ENCODE measurements around the gene LRRC71. TPM values are rescaled to one million over a fixed set of nuclear protein-coding genes. Genes with fewer than 3 reads are reported as not detected.
A peak's percentile ranks its signal among the peaks of the same experiment; 100 is the strongest.

LRRC71 gene
- total RNA-seq, 3 donors from 2014 or later = not detected

DNA sequence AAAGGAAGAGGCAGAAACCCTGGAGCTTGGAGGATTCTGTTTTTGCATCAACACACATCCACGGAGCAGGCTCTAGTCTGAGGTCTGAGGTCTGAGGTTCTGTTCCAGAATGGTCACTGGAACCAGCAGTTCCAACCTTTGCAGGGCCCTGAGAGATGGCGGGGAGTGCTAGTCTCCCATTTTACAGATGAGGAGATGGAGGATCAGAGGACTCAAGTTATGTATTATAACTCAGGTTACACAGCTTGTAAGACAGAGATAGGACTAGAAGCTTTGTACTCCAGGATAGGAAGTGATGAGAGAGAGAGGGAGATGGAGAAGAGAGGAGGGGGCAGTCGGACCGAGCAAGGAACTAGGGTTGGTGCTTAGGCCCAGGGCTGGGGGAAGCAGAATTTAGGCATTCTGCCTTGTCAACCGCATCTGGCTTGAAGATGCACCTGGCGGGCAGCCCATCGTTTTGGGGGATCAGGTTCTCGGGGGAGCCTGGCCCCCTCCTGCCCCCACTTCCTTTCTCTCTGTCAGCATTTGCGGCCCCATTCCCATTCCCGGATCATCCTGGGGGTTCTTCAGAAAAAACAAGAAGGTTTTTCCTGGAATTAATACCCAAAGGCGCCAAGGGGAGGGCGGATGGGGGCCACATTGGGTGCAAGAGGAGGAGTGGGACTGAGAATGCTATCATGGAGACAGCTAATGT, 21.3 kb upstream of the LRRC71 start:
- H3K27ac ChIP-seq = peak overlapping the region; percentile 68 to 97
- no peak for DNase-seq (ENCODE audit: low spot score in 2 of 2)
- H3K27me3 ChIP-seq = no peaks in the 10 kb centered on the region
- intact Hi-C loops (cut with DNase I; ENCODE audit: low total_unique reads) = no loop called here
- H3K36me3 ChIP-seq = no peaks in the 10 kb centered on the region
- H3K4me1 ChIP-seq = peaks cover 0 to 17% of the 10 kb centered on the region in 2 donors
- TF ChIP-seq POLR2AphosphoS5 (IDR thresholded peaks at IDR 0.05) (no peak), POLR2A (IDR thresholded peaks at IDR 0.05) (no peak)
- TF ChIP-seq, protein P1, sequence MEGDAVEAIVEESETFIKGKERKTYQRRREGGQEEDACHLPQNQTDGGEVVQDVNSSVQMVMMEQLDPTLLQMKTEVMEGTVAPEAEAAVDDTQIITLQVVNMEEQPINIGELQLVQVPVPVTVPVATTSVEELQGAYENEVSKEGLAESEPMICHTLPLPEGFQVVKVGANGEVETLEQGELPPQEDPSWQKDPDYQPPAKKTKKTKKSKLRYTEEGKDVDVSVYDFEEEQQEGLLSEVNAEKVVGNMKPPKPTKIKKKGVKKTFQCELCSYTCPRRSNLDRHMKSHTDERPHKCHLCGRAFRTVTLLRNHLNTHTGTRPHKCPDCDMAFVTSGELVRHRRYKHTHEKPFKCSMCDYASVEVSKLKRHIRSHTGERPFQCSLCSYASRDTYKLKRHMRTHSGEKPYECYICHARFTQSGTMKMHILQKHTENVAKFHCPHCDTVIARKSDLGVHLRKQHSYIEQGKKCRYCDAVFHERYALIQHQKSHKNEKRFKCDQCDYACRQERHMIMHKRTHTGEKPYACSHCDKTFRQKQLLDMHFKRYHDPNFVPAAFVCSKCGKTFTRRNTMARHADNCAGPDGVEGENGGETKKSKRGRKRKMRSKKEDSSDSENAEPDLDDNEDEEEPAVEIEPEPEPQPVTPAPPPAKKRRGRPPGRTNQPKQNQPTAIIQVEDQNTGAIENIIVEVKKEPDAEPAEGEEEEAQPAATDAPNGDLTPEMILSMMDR (IDR thresholded peaks at IDR 0.05) = no peak
- no peak overlapping the region for H3K4me3 ChIP-seq
- H3K9me3 ChIP-seq = no peaks in the 10 kb centered on the region

DNA sequence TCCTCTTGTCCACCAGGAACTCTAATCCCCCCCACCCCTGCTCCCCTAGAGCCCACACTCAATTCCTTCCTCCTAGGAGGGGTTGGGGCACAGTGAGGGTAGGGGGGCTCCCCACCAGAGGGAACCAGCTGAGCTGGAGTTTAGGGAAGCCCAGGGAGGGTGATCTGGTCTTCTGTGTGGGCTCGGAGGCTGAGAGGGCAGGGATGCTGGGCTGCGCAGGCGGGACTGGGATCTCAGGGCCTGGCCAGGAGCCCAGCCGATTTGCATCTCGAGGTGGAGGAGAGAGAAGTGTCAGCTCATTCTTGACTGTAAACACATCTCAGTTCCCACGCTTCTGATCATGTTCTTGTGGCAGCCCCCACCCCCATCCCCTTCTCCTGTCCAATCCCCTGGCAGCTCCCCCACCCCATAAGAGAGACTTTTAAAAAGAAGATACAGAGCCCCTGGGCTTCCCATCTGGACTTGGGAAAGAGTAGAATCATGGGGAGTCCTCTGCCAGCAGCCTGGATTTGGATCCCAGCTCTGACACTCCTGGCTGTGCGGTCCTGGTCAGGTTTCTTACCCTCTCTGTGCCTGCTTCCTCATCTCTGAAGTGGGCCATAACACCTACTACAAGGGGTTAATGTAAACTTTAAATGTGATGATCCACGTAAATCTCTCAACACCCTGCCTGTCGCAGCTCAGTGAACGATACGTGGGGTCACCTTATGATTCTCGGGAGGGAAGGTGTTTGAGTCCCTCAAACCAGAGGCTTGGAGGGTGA, 20.3 kb upstream of the LRRC71 start:
- Histone ChIP-seq H3K4me3 (peak overlapping the region in 1 of 3 donors; percentile 30), H3K36me3 (no peaks in the 10 kb centered on the region), H3K27me3 (no peaks in the 10 kb centered on the region), H3K9me3 (no peaks in the 10 kb centered on the region), H3K4me1 (peaks cover 0 to 17% of the 10 kb centered on the region in 2 donors), H3K27ac (peak overlapping the region; percentile 13 to 97)
- no peak for TF ChIP-seq POLR2A (IDR thresholded peaks at IDR 0.05)
- TF ChIP-seq, protein P1 (IDR thresholded peaks at IDR 0.05) = no peak
- no peak for TF ChIP-seq POLR2AphosphoS5 (IDR thresholded peaks at IDR 0.05)
- DNase-seq (ENCODE audit: low spot score in 2 of 2) = no peak
- intact Hi-C loops (cut with DNase I; ENCODE audit: low total_unique reads) = no loop called here

DNA sequence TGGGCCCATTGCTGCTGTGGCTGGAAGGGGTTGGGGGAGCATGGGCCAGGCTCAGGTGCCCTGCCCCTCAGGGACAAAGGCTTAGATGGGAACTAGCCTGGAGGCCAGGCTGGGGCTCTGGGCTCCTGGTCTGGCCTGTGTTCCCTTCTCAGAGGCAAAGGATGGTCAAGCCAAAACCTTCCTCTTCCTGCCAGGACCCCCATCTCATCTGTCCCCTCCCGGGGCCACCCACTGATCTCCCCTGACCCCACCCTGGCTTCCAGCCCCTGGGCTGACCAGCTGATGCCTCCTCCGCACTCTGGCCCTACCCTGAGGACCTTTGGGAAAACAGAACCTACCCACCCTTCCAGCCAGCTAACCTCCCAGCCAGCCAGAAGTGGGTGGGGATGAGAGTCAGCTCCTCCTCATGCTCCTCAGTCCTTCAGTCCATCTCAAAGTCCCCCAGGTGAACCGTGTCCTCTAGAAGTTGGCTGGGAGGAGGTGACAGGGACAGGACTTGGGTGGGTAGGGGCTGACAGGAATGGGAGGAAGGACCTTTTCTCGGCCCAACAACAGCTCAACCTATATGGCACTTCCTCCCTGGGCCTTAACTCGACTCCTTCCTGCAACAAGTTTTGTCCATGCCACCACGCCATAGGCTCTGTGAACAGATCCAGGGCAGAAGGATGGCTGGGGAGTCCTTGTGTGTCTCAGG, 19.4 kb upstream of the LRRC71 start:
- DNase-seq (ENCODE audit: low spot score in 2 of 2) = no peak
- H3K9me3 ChIP-seq = no peaks in the 10 kb centered on the region
- TF ChIP-seq POLR2AphosphoS5 (IDR thresholded peaks at IDR 0.05) = no peak
- TF ChIP-seq POLR2A (IDR thresholded peaks at IDR 0.05) = no peak
- TF ChIP-seq, protein P1 (IDR thresholded peaks at IDR 0.05) = no peak
- H3K36me3 ChIP-seq = no peaks in the 10 kb centered on the region
- H3K27me3 ChIP-seq = no peaks in the 10 kb centered on the region
- intact Hi-C loops (cut with DNase I; ENCODE audit: low total_unique reads) = no loop called here
- no peak overlapping the region for H3K4me3 ChIP-seq
- H3K27ac ChIP-seq = peak overlapping the region; percentile 33 to 97
- peaks cover 0 to 17% of the 10 kb centered on the region in 2 donors for H3K4me1 ChIP-seq

DNA sequence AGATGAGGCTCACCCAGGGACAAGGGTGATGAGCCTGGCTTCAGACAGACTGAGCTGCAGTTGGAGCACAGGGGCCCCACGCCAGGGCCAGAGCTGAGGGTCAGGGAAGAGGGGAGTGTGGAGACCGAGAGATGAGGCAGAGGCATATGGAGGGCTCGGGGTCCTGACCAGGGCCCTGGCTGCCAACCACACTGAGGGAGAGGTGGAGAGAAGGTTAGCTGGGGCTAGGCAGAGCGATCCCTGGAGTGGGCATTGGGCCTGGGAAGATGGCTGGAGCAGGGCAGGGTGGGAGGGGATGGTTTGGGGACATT, 18.9 kb upstream of the LRRC71 start:
- no peak for DNase-seq (ENCODE audit: low spot score in 2 of 2)
- Histone ChIP-seq H3K36me3 (no peaks in the 10 kb centered on the region), H3K27me3 (no peaks in the 10 kb centered on the region), H3K4me1 (peaks cover 0 to 17% of the 10 kb centered on the region in 2 donors), H3K4me3 (peak overlapping the region in 1 of 3 donors; percentile 1), H3K9me3 (no peaks in the 10 kb centered on the region), H3K27ac (peak overlapping the region; percentile 33 to 97)
- intact Hi-C loops (cut with DNase I; ENCODE audit: low total_unique reads) = no loop called here
- TF ChIP-seq POLR2AphosphoS5 (IDR thresholded peaks at IDR 0.05) = no peak
- TF ChIP-seq, protein P1 (IDR thresholded peaks at IDR 0.05) = no peak
- no peak for TF ChIP-seq POLR2A (IDR thresholded peaks at IDR 0.05)

All from breast epithelium (tissue), 4 donors.